ENCODE data around the gene FGF14.

DNA sequence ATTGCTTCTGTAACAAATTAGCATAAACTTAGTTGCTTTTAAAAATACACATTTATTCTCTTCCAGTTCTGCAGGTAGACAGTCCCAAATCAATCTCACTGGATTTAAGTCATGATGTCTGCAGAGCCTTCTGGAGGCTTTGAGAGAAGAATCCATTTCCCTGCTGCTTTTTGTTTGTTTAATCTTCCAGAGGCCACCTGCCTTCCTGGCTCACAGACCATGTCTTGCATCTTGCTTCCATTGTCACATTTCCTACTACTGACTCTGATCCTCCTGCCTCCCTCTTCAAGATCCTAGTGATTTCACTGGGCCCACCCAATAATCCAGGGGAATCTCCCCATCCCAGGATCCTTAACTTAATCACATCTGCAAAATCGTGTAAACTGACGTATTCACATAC, 476.1 kb downstream of the FGF14 start:
- TF ChIP-seq EP300 (IDR thresholded peaks at IDR 0.05) (no peak), POLR2A (IDR thresholded peaks at IDR 0.05) (no peak)
- TF ChIP-seq, protein P1, sequence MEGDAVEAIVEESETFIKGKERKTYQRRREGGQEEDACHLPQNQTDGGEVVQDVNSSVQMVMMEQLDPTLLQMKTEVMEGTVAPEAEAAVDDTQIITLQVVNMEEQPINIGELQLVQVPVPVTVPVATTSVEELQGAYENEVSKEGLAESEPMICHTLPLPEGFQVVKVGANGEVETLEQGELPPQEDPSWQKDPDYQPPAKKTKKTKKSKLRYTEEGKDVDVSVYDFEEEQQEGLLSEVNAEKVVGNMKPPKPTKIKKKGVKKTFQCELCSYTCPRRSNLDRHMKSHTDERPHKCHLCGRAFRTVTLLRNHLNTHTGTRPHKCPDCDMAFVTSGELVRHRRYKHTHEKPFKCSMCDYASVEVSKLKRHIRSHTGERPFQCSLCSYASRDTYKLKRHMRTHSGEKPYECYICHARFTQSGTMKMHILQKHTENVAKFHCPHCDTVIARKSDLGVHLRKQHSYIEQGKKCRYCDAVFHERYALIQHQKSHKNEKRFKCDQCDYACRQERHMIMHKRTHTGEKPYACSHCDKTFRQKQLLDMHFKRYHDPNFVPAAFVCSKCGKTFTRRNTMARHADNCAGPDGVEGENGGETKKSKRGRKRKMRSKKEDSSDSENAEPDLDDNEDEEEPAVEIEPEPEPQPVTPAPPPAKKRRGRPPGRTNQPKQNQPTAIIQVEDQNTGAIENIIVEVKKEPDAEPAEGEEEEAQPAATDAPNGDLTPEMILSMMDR (IDR thresholded peaks at IDR 0.05) = no peak
